ENCODE measurements around the gene NDUFAF8. TPM values are rescaled to one million over a fixed set of nuclear protein-coding genes. Genes with fewer than 3 reads are reported as not detected.

The NDUFAF8 gene
- total RNA-seq, 1 experiment from 2014 or later = 65.0 TPM

DNA sequence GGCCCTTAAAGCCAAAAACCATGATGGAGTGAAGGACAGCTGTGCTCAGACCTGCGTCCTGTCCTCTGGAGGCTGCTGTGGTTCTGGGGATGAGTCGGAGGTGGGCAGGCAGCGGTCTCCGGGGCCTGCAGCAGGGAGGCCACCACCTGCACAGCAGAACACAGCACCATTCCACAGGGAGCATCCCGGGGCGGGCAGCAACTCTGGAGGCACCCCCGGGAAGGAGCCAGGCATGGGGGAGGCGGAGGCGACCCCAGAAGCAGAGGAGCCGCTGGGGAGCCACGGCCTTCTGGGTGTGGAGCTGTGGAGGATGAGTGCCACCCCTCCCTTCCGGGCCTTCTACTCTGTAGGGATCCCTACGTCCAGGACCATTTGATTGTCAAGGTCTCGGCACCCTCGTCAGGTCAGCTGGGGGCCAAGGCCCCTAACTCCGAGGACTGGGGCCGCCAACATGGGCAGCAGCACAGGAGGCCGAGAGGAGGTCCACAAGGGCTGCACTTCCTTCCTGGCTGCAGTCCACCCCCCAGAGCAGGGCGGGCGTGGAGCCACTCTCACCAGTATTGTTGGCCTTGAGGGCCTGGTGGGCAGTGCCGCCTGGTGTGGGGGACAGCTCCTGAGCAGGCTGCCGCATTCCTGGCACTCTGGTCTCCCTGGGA is 40.2 kb upstream of the NDUFAF8 start:
- ChIA-PET POLR2A (no interaction called here), CTCF (interaction anchor here (1.2 kb wide), 1 partner anchor 56 kb away, joined by 4 read pairs; no protein-coding TSS in a partner anchor)
- Mint-ChIP-seq H3K27me3 (ENCODE audit: insufficient read depth, unreplicated experiment) (no peaks in the 10 kb centered on the region), H3K36me3 (ENCODE audit: insufficient read depth, unreplicated experiment) (peaks cover 6% of the 10 kb centered on the region), H3K9me3 (ENCODE audit: unreplicated experiment) (no peaks in the 10 kb centered on the region), H3K27ac (ENCODE audit: unreplicated experiment) (no peak overlapping the region), H3K4me3 (ENCODE audit: unreplicated experiment) (no peak overlapping the region), H3K4me1 (ENCODE audit: low read depth, unreplicated experiment) (no peaks in the 10 kb centered on the region)
- Histone ChIP-seq H3K36me3 (ENCODE audit: control insufficient read depth, insufficient read depth, low read length) (no peaks in the 10 kb centered on the region), H3K4me1 (no peaks in the 10 kb centered on the region), H3K27me3 (replicated peaks; ENCODE audit: control insufficient read depth, insufficient read depth, low read length) (no peaks in the 10 kb centered on the region), H3K4me3 (ENCODE audit: low read depth, low read length) (no peak overlapping the region), H3K9me3 (no peaks in the 10 kb centered on the region)
- no peak for TF ChIP-seq CTCF (IDR thresholded peaks at IDR 0.05; ENCODE audit: insufficient read depth in 1 of 2, low read depth in 1 of 2, low read length in 1 of 2, severe bottlenecking in 1 of 2, unreplicated experiment in 1 of 2)
- no TSS peak for BruUV-seq (replicated peaks)
- intact Hi-C loops (cut with micrococcal nuclease; ENCODE audit: unreplicated experiment) = no loop called here
- no peak for DNase-seq

- Mint-ChIP-seq H3K27ac (ENCODE audit: unreplicated experiment) (no peak overlapping the region), H3K4me3 (ENCODE audit: unreplicated experiment) (no peak overlapping the region), H3K36me3 (ENCODE audit: insufficient read depth, unreplicated experiment) (peaks cover 6% of the 10 kb centered on the region), H3K4me1 (ENCODE audit: low read depth, unreplicated experiment) (no peaks in the 10 kb centered on the region), H3K27me3 (ENCODE audit: insufficient read depth, unreplicated experiment) (no peaks in the 10 kb centered on the region), H3K9me3 (ENCODE audit: unreplicated experiment) (no peaks in the 10 kb centered on the region)
- no peak for TF ChIP-seq CTCF (IDR thresholded peaks at IDR 0.05; ENCODE audit: insufficient read depth in 1 of 2, low read depth in 1 of 2, low read length in 1 of 2, severe bottlenecking in 1 of 2, unreplicated experiment in 1 of 2)
- Histone ChIP-seq H3K27me3 (replicated peaks; ENCODE audit: control insufficient read depth, insufficient read depth, low read length) (no peaks in the 10 kb centered on the region), H3K9me3 (no peaks in the 10 kb centered on the region), H3K4me1 (no peaks in the 10 kb centered on the region), H3K4me3 (ENCODE audit: low read depth, low read length) (no peak overlapping the region), H3K36me3 (ENCODE audit: control insufficient read depth, insufficient read depth, low read length) (no peaks in the 10 kb centered on the region)
- POLR2A ChIA-PET = no interaction called here
- CTCF ChIA-PET = no interaction called here
- DNase-seq = no peak
- no TSS peak for BruUV-seq (replicated peaks)
- intact Hi-C loops (cut with micrococcal nuclease; ENCODE audit: unreplicated experiment) = no loop called here
Observed at GRCh38 chr17:81199482-81199830, 39.7 kb upstream of the NDUFAF8 start.

GRCh38 chr17:81200201-81200600 is 38.9 kb upstream of the NDUFAF8 start:
- no peaks in the 10 kb centered on the region for H3K27me3 Mint-ChIP-seq (ENCODE audit: insufficient read depth, unreplicated experiment)
- no peak for TF ChIP-seq CTCF (IDR thresholded peaks at IDR 0.05; ENCODE audit: insufficient read depth in 1 of 2, low read depth in 1 of 2, low read length in 1 of 2, severe bottlenecking in 1 of 2, unreplicated experiment in 1 of 2)
- H3K4me3 Mint-ChIP-seq (ENCODE audit: unreplicated experiment) = no peak overlapping the region
- no peaks in the 10 kb centered on the region for H3K9me3 ChIP-seq
- ChIA-PET CTCF (interaction anchor here (0.5 to 1.2 kb wide), 8 partner anchors 8 to 323 kb away, joined by 3 to 16 read pairs (median 5); partner anchors contain the start of gene CEP131), POLR2A (interaction anchor here (0.7 kb wide), 1 partner anchor 199 kb away, joined by 3 read pairs; no protein-coding TSS in a partner anchor)
- no peaks in the 10 kb centered on the region for H3K4me1 ChIP-seq
- DNase-seq = no peak
- no peak overlapping the region for H3K27ac Mint-ChIP-seq (ENCODE audit: unreplicated experiment)
- no TSS peak for BruUV-seq (replicated peaks)
- no peaks in the 10 kb centered on the region for H3K9me3 Mint-ChIP-seq (ENCODE audit: unreplicated experiment)
- H3K27me3 ChIP-seq (replicated peaks; ENCODE audit: control insufficient read depth, insufficient read depth, low read length) = no peaks in the 10 kb centered on the region
- intact Hi-C loops (cut with micrococcal nuclease; ENCODE audit: unreplicated experiment) = no loop called here
- peaks cover 6% of the 10 kb centered on the region for H3K36me3 Mint-ChIP-seq (ENCODE audit: insufficient read depth, unreplicated experiment)
- no peaks in the 10 kb centered on the region for H3K4me1 Mint-ChIP-seq (ENCODE audit: low read depth, unreplicated experiment)
- H3K4me3 ChIP-seq (ENCODE audit: low read depth, low read length) = no peak overlapping the region
- H3K36me3 ChIP-seq (ENCODE audit: control insufficient read depth, insufficient read depth, low read length) = no peaks in the 10 kb centered on the region
